Measurements from ENCODE around the gene LMO7.

The LMO7 gene

DNA sequence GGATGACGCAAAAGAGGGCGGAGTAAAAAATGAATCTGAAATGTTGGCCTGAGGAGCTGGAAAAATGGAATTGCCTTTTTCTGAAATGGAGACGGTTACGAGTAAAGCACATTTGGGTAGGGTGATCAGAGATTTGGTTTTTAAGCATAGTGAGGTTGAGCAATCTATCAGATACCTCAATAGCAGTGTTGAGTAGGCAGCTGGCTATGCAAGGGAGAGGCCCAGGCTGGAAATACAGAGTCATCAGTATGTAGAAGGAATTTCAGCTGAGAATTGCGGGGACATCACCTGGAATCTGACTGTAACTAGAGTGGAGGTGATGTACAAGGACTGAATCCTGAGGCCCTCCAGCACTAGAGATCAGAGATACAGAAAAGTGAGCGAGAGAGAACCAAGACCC, 224.8 kb downstream of the LMO7 start:
- Histone ChIP-seq H4K91ac (ENCODE audit: low read length) (no peak overlapping the region), H3K4me1 (ENCODE audit: control insufficient read depth, insufficient read depth, low read depth, low read length) (no peaks in the 10 kb centered on the region), H3K14ac (ENCODE audit: low read length in 2 of 2) (no peak overlapping the region), H3K27me3 (ENCODE audit: control insufficient read depth in 1 of 2, insufficient read depth in 1 of 2, low read length in 2 of 2) (no peaks in the 10 kb centered on the region), H4K8ac (ENCODE audit: low read length) (no peak overlapping the region), H3K4me2 (ENCODE audit: low read length, poor library complexity, severe bottlenecking) (no peak overlapping the region), H3K18ac (ENCODE audit: low read depth in 1 of 2, low read length in 2 of 2) (no peak overlapping the region), H3K4ac (ENCODE audit: low read depth in 1 of 2, low read length in 2 of 2) (no peak overlapping the region), H2BK120ac (ENCODE audit: low read depth, low read length) (no peak overlapping the region), H3K4me3 (ENCODE audit: insufficient read depth in 1 of 2, low read depth in 1 of 2, low read length in 2 of 2) (no peak overlapping the region), H2AK5ac (ENCODE audit: low read length, severe bottlenecking) (no peak overlapping the region), H3K23ac (ENCODE audit: low read length in 2 of 2) (no peak overlapping the region), H3K79me1 (replicated peaks; ENCODE audit: low read length, poor library complexity, severe bottlenecking) (no peaks in the 10 kb centered on the region), H3K9me3 (ENCODE audit: control insufficient read depth, low read length) (no peaks in the 10 kb centered on the region), H3K27ac (ENCODE audit: low read length, poor library complexity, severe bottlenecking) (no peak overlapping the region), H2BK12ac (ENCODE audit: low read length in 2 of 2) (no peak overlapping the region), H2AFZ (ENCODE audit: low read depth, low read length) (no peak overlapping the region), H3K9ac (ENCODE audit: low read length) (no peak overlapping the region), H3K36me3 (ENCODE audit: control insufficient read depth in 1 of 2, insufficient read depth in 2 of 2, low read depth in 1 of 2, low read length in 2 of 2) (peaks cover 0 to 48% of the 10 kb centered on the region in 2 experiments), H2BK15ac (ENCODE audit: low read depth, poor library complexity, severe bottlenecking) (no peak overlapping the region), H2BK5ac (ENCODE audit: low read depth, low read length, poor library complexity, severe bottlenecking) (no peak overlapping the region)
- DNase-seq, result no peak
- WGBS, result 98% methylated on average over 6 of the region's 6 CpGs

DNA sequence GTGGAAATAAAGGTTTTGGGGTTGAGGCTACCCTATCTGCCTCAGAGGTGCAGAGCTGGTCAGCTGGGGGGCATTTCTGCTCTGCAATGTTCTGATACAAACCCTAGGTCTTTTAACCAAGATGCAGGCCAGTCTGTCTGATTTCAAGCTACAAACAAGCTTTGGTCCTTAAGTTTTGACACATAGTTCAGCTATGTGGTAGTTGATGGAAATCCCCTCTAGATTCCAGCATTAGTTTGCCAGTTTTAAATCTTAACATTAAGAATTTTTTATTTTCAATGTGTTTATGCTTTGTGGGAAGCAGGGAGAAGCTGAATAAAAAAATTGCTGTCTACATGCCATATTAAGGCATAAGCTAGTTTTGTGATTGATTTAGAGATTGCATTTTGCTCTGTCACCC, 225.7 kb downstream of the LMO7 start:
- Histone ChIP-seq H3K4me1 (ENCODE audit: control insufficient read depth, insufficient read depth, low read depth, low read length) (no peaks in the 10 kb centered on the region), H2BK15ac (ENCODE audit: low read depth, poor library complexity, severe bottlenecking) (no peak overlapping the region), H3K27me3 (ENCODE audit: control insufficient read depth in 1 of 2, insufficient read depth in 1 of 2, low read length in 2 of 2) (no peaks in the 10 kb centered on the region), H3K4ac (ENCODE audit: low read depth in 1 of 2, low read length in 2 of 2) (no peak overlapping the region), H2BK5ac (ENCODE audit: low read depth, low read length, poor library complexity, severe bottlenecking) (no peak overlapping the region), H4K8ac (ENCODE audit: low read length) (no peak overlapping the region), H4K91ac (ENCODE audit: low read length) (no peak overlapping the region), H3K79me1 (replicated peaks; ENCODE audit: low read length, poor library complexity, severe bottlenecking) (no peaks in the 10 kb centered on the region), H3K9me3 (ENCODE audit: control insufficient read depth, low read length) (no peaks in the 10 kb centered on the region), H2AK5ac (ENCODE audit: low read length, severe bottlenecking) (no peak overlapping the region), H3K23ac (ENCODE audit: low read length in 2 of 2) (no peak overlapping the region), H3K18ac (ENCODE audit: low read depth in 1 of 2, low read length in 2 of 2) (no peak overlapping the region), H3K4me3 (ENCODE audit: insufficient read depth in 1 of 2, low read depth in 1 of 2, low read length in 2 of 2) (no peak overlapping the region), H2BK120ac (ENCODE audit: low read depth, low read length) (no peak overlapping the region), H2AFZ (ENCODE audit: low read depth, low read length) (no peak overlapping the region), H3K36me3 (ENCODE audit: control insufficient read depth in 1 of 2, insufficient read depth in 2 of 2, low read depth in 1 of 2, low read length in 2 of 2) (peaks cover 0 to 41% of the 10 kb centered on the region in 2 experiments), H3K9ac (ENCODE audit: low read length) (no peak overlapping the region), H3K27ac (ENCODE audit: low read length, poor library complexity, severe bottlenecking) (no peak overlapping the region), H3K4me2 (ENCODE audit: low read length, poor library complexity, severe bottlenecking) (no peak overlapping the region), H3K14ac (ENCODE audit: low read length in 2 of 2) (no peak overlapping the region), H2BK12ac (ENCODE audit: low read length in 2 of 2) (no peak overlapping the region)
- no peak for DNase-seq

DNA sequence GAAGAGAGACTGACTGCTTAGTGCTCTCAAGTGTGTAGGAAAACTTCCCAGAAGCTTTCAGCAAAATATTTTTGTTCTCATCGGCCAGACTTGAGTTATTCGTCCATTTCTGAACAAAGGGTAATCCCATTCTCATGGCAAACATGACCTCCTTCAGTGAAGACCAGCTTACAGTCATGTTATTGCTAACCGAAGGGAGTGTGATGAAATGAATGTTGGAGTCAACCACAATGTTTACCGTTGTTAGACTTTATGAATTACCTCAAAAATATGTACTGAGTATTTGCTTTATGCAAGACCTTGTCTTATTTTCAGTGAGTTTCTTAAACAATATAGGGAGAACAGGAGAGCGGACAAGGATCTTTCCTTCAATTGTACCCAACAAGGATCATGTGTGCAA, 228.6 kb downstream of the LMO7 start:
- Histone ChIP-seq H3K27me3 (ENCODE audit: control insufficient read depth in 1 of 2, insufficient read depth in 1 of 2, low read length in 2 of 2) (no peaks in the 10 kb centered on the region), H3K9ac (ENCODE audit: low read length) (no peak overlapping the region), H3K9me3 (ENCODE audit: control insufficient read depth, low read length) (no peaks in the 10 kb centered on the region), H3K79me1 (replicated peaks; ENCODE audit: low read length, poor library complexity, severe bottlenecking) (no peaks in the 10 kb centered on the region), H4K91ac (ENCODE audit: low read length) (no peak overlapping the region), H3K14ac (ENCODE audit: low read length in 2 of 2) (no peak overlapping the region), H3K36me3 (ENCODE audit: control insufficient read depth in 1 of 2, insufficient read depth in 2 of 2, low read depth in 1 of 2, low read length in 2 of 2) (peaks cover 0 to 15% of the 10 kb centered on the region in 2 experiments), H3K4me2 (ENCODE audit: low read length, poor library complexity, severe bottlenecking) (no peak overlapping the region), H3K4me3 (ENCODE audit: insufficient read depth in 1 of 2, low read depth in 1 of 2, low read length in 2 of 2) (no peak overlapping the region), H2AFZ (ENCODE audit: low read depth, low read length) (no peak overlapping the region), H3K4ac (ENCODE audit: low read depth in 1 of 2, low read length in 2 of 2) (no peak overlapping the region), H3K27ac (ENCODE audit: low read length, poor library complexity, severe bottlenecking) (no peak overlapping the region), H4K8ac (ENCODE audit: low read length) (no peak overlapping the region), H3K23ac (ENCODE audit: low read length in 2 of 2) (no peak overlapping the region), H2BK120ac (ENCODE audit: low read depth, low read length) (no peak overlapping the region), H2BK12ac (ENCODE audit: low read length in 2 of 2) (no peak overlapping the region), H3K4me1 (ENCODE audit: control insufficient read depth, insufficient read depth, low read depth, low read length) (no peaks in the 10 kb centered on the region), H3K18ac (ENCODE audit: low read depth in 1 of 2, low read length in 2 of 2) (no peak overlapping the region), H2BK15ac (ENCODE audit: low read depth, poor library complexity, severe bottlenecking) (no peak overlapping the region), H2AK5ac (ENCODE audit: low read length, severe bottlenecking) (no peak overlapping the region), H2BK5ac (ENCODE audit: low read depth, low read length, poor library complexity, severe bottlenecking) (no peak overlapping the region)
- 83% methylated on average over 5 of the region's 5 CpGs for WGBS
- DNase-seq, result peak; percentile 69

DNA sequence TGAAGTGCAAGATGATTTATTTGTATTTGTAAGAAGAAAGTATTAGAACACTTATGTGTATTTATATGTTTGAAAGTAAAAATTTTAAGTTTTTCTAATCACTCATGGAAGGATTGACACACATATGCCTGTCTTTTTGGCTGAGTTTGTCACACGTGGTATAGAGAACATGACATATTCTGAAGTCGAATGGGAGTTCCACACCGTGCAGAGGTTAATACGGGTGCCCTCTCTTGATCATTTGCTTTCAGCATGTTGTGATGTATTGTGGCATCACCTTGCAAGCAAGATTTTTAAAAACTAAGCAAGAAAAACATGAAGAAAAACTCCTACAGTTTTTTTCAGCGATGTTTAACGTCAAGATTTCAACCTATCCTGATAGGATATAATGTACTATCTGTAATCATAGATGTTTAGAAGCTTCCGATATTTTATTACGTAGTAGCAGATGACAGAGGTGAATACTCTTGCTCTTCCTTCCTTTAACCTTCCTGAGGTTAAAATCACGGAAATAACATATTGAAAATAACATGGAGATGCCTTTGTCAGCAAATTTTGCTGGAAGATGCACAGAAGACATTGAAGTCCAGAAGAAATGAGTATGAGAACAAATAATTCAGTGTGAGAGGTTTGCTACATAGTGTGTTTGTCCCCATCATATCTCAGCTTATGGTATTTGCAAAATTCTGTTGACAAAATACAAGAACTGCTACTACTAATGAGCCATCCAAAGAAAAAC, 231.4 kb downstream of the LMO7 start:
- no peaks in the 10 kb centered on the region for H3K4me1 ChIP-seq (ENCODE audit: control insufficient read depth, insufficient read depth, low read depth, low read length)
- H2BK120ac ChIP-seq (ENCODE audit: low read depth, low read length), result no peak overlapping the region
- no peak overlapping the region for H3K18ac ChIP-seq (ENCODE audit: low read depth in 1 of 2, low read length in 2 of 2)
- H3K27me3 ChIP-seq (ENCODE audit: control insufficient read depth in 1 of 2, insufficient read depth in 1 of 2, low read length in 2 of 2), result no peaks in the 10 kb centered on the region
- H3K4me2 ChIP-seq (ENCODE audit: low read length, poor library complexity, severe bottlenecking), result no peak overlapping the region
- WGBS, result 91% methylated on average over 6 of the region's 9 CpGs
- no peak for DNase-seq
- H3K79me1 ChIP-seq (replicated peaks; ENCODE audit: low read length, poor library complexity, severe bottlenecking), result no peaks in the 10 kb centered on the region
- no peaks in the 10 kb centered on the region for H3K36me3 ChIP-seq (ENCODE audit: control insufficient read depth in 1 of 2, insufficient read depth in 2 of 2, low read depth in 1 of 2, low read length in 2 of 2)
- H3K23ac ChIP-seq (ENCODE audit: low read length in 2 of 2), result no peak overlapping the region
- no peak overlapping the region for H2AFZ ChIP-seq (ENCODE audit: low read depth, low read length)
- H3K27ac ChIP-seq (ENCODE audit: low read length, poor library complexity, severe bottlenecking), result no peak overlapping the region
- H3K4me3 ChIP-seq (ENCODE audit: insufficient read depth in 1 of 2, low read depth in 1 of 2, low read length in 2 of 2), result no peak overlapping the region
- no peak overlapping the region for H2BK12ac ChIP-seq (ENCODE audit: low read length in 2 of 2)
- no peak overlapping the region for H2BK5ac ChIP-seq (ENCODE audit: low read depth, low read length, poor library complexity, severe bottlenecking)
- no peaks in the 10 kb centered on the region for H3K9me3 ChIP-seq (ENCODE audit: control insufficient read depth, low read length)
- H2AK5ac ChIP-seq (ENCODE audit: low read length, severe bottlenecking), result no peak overlapping the region
- no peak overlapping the region for H3K4ac ChIP-seq (ENCODE audit: low read depth in 1 of 2, low read length in 2 of 2)
- H3K14ac ChIP-seq (ENCODE audit: low read length in 2 of 2), result no peak overlapping the region
- no peak overlapping the region for H4K91ac ChIP-seq (ENCODE audit: low read length)
- H3K9ac ChIP-seq (ENCODE audit: low read length), result no peak overlapping the region
- H4K8ac ChIP-seq (ENCODE audit: low read length), result no peak overlapping the region
- no peak overlapping the region for H2BK15ac ChIP-seq (ENCODE audit: low read depth, poor library complexity, severe bottlenecking)
